GM11168 (cell line): ENCODE results near the gene PLK5.

ENCODE experiments used
- in situ Hi-C: fragments of 300-500 bp; cut with MboI; formaldehyde crosslinking; loops from one replicate; pipeline ENCODE4 v1.12.0; 2022; ENCODE audit warnings: low sequenced_read_pairs; ENCODE audit not compliant: unreplicated experiment

Gene PLK5

GRCh38 chr19:1572795-1573194 is 48.9 kb downstream of the PLK5 start:
- in situ Hi-C loops = no loop called here

- in situ Hi-C loops = no loop called here
Observed at GRCh38 chr19:1574354-1575136, 50.7 kb downstream of the PLK5 start.

- in situ Hi-C loops = no loop called here
Observed at GRCh38 chr19:1575323-1576241, 51.7 kb downstream of the PLK5 start.

GRCh38 chr19:1576242-1577089 is 52.6 kb downstream of the PLK5 start:
- in situ Hi-C loops = no loop called here

- in situ Hi-C loops = no loop called here
Observed at GRCh38 chr19:1577090-1577928, 53.4 kb downstream of the PLK5 start.

- in situ Hi-C loops = no loop called here
Observed at GRCh38 chr19:1577929-1578618, 54.2 kb downstream of the PLK5 start.

- in situ Hi-C loops = no loop called here
Observed at GRCh38 chr19:1579222-1579621, 55.3 kb downstream of the PLK5 start.

GRCh38 chr19:1580382-1580781 is 56.5 kb downstream of the PLK5 start:
- in situ Hi-C loops = no loop called here

GRCh38 chr19:1580957-1581356 is 57.1 kb downstream of the PLK5 start:
- in situ Hi-C loops = no loop called here

- in situ Hi-C loops = no loop called here
Observed at GRCh38 chr19:1582201-1582600, 58.3 kb downstream of the PLK5 start.

GRCh38 chr19:1584500-1585242 is 60.8 kb downstream of the PLK5 start:
- in situ Hi-C loops = no loop called here

GRCh38 chr19:1585243-1585580 is 61.3 kb downstream of the PLK5 start:
- in situ Hi-C loops = no loop called here
